Esophagus muscularis mucosa (tissue), 4 donors: ENCODE measurements around the gene ARRDC4. TPM values are rescaled to one million over a fixed set of nuclear protein-coding genes. Genes with fewer than 3 reads are reported as not detected.
A peak's percentile ranks its signal among the peaks of the same experiment; 100 is the strongest.

Source experiments
- DNase-seq: peaks from one replicate; pipeline ENCODE4 v3.0.0-alpha.2; 2017; ENCODE audit errors: extremely low spot score
- H3K27ac ChIP-seq, 4 donors: fragments of 200-600 bp; sonication (generic); replicated peaks in 1 of 4; 1 replicate in 3 of 4; 2 replicates in 1 of 4; pipeline ENCODE4 v1.5.1; 2016 to 2019; ENCODE audit warnings: mild to moderate bottlenecking in 1 of 4
- H3K27me3 ChIP-seq, 4 donors: fragments of 200-600 bp; sonication (generic); one replicate each; pipeline versions ENCODE4 v1.5.1 to v1.6.0; 2016 to 2019
- H3K36me3 ChIP-seq, 4 donors: fragments of 200-600 bp; sonication (generic); one replicate each; pipeline ENCODE4 v1.5.1; 2016 to 2019
- H3K4me1 ChIP-seq, 4 donors: fragments of 200-600 bp; sonication (generic); one replicate each; pipeline ENCODE4 v1.5.1; 2016 to 2019
- H3K4me3 ChIP-seq, 4 donors: fragments of 200-600 bp; sonication (generic); 1 replicate in 2 of 4; 2 replicates in 2 of 4; pipeline ENCODE4 v1.5.1; 2016 to 2019; ENCODE audit warnings: mild to moderate bottlenecking in 4 of 4, moderate library complexity in 1 of 4
- H3K9me3 ChIP-seq, 4 donors: fragments of 200-600 bp; sonication (generic); 1 replicate in 3 of 4; 2 replicates in 1 of 4; pipeline ENCODE4 v1.5.1; 2016 to 2019
- CTCF ChIP-seq, 3 experiments: fragments of 200-600 bp in 2 of 3; fragments of 450-650 bp in 1 of 3; sonication (generic) in 2 of 3; IDR thresholded peaks; one replicate each; pipeline ENCODE4 v1.5.1; 2017 to 2019; ENCODE audit warnings: antibody characterized with exemption in 3 of 3, mild to moderate bottlenecking in 2 of 3, moderate library complexity in 1 of 3
- EP300 ChIP-seq: sonication (generic); formaldehyde crosslinking; IDR thresholded peaks from one replicate; pipeline ENCODE4 v1.6.1; 2017; ENCODE audit warnings: antibody characterized with exemption
- POLR2A ChIP-seq: fragments of 450-650 bp; IDR thresholded peaks from one replicate; pipeline ENCODE4 v1.6.1; 2017; ENCODE audit warnings: antibody characterized with exemption, moderate library complexity, mild to moderate bottlenecking, low read depth
- POLR2AphosphoS5 ChIP-seq, 2 donors: sonication (generic); formaldehyde crosslinking; IDR thresholded peaks; one replicate each; pipeline ENCODE4 v1.6.1; 2017; ENCODE audit warnings: antibody characterized with exemption in 2 of 2
- WGBS: methylation state at CpG from one replicate; pipeline ENCODE4 v1.1.5; 2018; 5-methylcytosine and 5-hydroxymethylcytosine counted together
- intact Hi-C: fragments of 100-400 bp; cut with DNase I; formaldehyde crosslinking; loops from one replicate; pipeline ENCODE4 v1.15.1; 2023
- total RNA-seq, 4 donors: library from RNA; depleted of rRNA; stranded (reverse); fragments of >200 nt; gene quantifications; one replicate each; pipeline versions ENCODE4 v1.1.0 to v1.2.1, GENCODE V29; 2016

Gene ARRDC4
- total RNA-seq, 4 donors from 2014 or later: 115 to 135 (median 128) TPM

- H3K36me3 ChIP-seq: peaks cover 0 to 17% (median 11%) of the 10 kb centered on the region in 4 donors
- no peaks in the 10 kb centered on the region for H3K27me3 ChIP-seq
- H3K4me1 ChIP-seq: peaks cover 35 to 69% (median 61%) of the 10 kb centered on the region in 4 donors
- TF ChIP-seq CTCF (IDR thresholded peaks at IDR 0.05): no peak
- TF ChIP-seq EP300: no peak
- no peak for TF ChIP-seq POLR2AphosphoS5 (IDR thresholded peaks at IDR 0.05)
- TF ChIP-seq POLR2A: no peak
- peak overlapping the region; percentile 93 to 99 (median 98) for H3K27ac ChIP-seq
- H3K4me3 ChIP-seq: peak overlapping the region; percentile 93 to 100 (median 98)
- no peak for DNase-seq
- WGBS: 83% methylated on average over 2 of the region's 2 CpGs
- H3K9me3 ChIP-seq: no peaks in the 10 kb centered on the region
- intact Hi-C loops: loop anchor here (5.0 kb wide), 2 partner anchors 50 to 65 kb away; no protein-coding TSS in a partner anchor
Observed at GRCh38 chr15:97962263-97962662, 1.8 kb downstream of the ARRDC4 start.

GRCh38 chr15:97963779-97964178 lies 3.3 kb downstream of the ARRDC4 start:
- Histone ChIP-seq H3K36me3 (peaks cover 0 to 30% (median 11%) of the 10 kb centered on the region in 4 donors), H3K4me3 (no peak overlapping the region), H3K27me3 (no peaks in the 10 kb centered on the region), H3K4me1 (peaks cover 35 to 84% (median 76%) of the 10 kb centered on the region in 4 donors), H3K27ac (peak overlapping the region; percentile 25 to 99 (median 50)), H3K9me3 (no peaks in the 10 kb centered on the region)
- TF ChIP-seq POLR2AphosphoS5 (IDR thresholded peaks at IDR 0.05) (no peak), POLR2A (no peak), EP300 (no peak), CTCF (IDR thresholded peaks at IDR 0.05) (no peak)
- DNase-seq: no peak
- WGBS: 56% methylated on average over 4 of the region's 4 CpGs
- intact Hi-C loops: loop anchor here (5.0 kb wide), 2 partner anchors 49 to 64 kb away; no protein-coding TSS in a partner anchor

- TF ChIP-seq CTCF (IDR thresholded peaks at IDR 0.05) (no peak), POLR2AphosphoS5 (IDR thresholded peaks at IDR 0.05) (no peak), EP300 (no peak), POLR2A (no peak)
- H3K27me3 ChIP-seq: no peaks in the 10 kb centered on the region
- H3K4me3 ChIP-seq: no peak overlapping the region
- no peak for DNase-seq
- intact Hi-C loops: no loop called here
- no peaks in the 10 kb centered on the region for H3K9me3 ChIP-seq
- H3K36me3 ChIP-seq: peaks cover 16 to 54% (median 36%) of the 10 kb centered on the region in 4 donors
- peaks cover 28 to 85% (median 80%) of the 10 kb centered on the region in 4 donors for H3K4me1 ChIP-seq
- 71% methylated on average over 2 of the region's 2 CpGs for WGBS
- peak overlapping the region in 2 of 4 donors; percentile 25 to 99 for H3K27ac ChIP-seq
Observed at GRCh38 chr15:97966246-97966645, 5.7 kb downstream of the ARRDC4 start.

- TF ChIP-seq POLR2A (no peak), EP300 (no peak), POLR2AphosphoS5 (IDR thresholded peaks at IDR 0.05) (no peak), CTCF (IDR thresholded peaks at IDR 0.05) (no peak)
- Histone ChIP-seq H3K27me3 (no peaks in the 10 kb centered on the region), H3K4me3 (no peak overlapping the region), H3K4me1 (peaks cover 27 to 85% (median 82%) of the 10 kb centered on the region in 4 donors), H3K27ac (peak overlapping the region in 3 of 4 donors; percentile 0 to 99 (median 46)), H3K9me3 (no peaks in the 10 kb centered on the region), H3K36me3 (peaks cover 24 to 63% (median 44%) of the 10 kb centered on the region in 4 donors)
- no peak for DNase-seq
- 69% methylated on average over 6 of the region's 6 CpGs for WGBS
- intact Hi-C loops: no loop called here
Observed at GRCh38 chr15:97966924-97967620, 6.6 kb downstream of the ARRDC4 start.
